ENCODE measurements around the gene CLIC3.

Gene CLIC3

GRCh38 chr9:136979769-136980587 is 16.4 kb downstream of the CLIC3 start:
- no peak for DNase-seq

- DNase-seq, result no peak
Measured at GRCh38 chr9:136978865-136979544, 17.4 kb downstream of the CLIC3 start.

DNA sequence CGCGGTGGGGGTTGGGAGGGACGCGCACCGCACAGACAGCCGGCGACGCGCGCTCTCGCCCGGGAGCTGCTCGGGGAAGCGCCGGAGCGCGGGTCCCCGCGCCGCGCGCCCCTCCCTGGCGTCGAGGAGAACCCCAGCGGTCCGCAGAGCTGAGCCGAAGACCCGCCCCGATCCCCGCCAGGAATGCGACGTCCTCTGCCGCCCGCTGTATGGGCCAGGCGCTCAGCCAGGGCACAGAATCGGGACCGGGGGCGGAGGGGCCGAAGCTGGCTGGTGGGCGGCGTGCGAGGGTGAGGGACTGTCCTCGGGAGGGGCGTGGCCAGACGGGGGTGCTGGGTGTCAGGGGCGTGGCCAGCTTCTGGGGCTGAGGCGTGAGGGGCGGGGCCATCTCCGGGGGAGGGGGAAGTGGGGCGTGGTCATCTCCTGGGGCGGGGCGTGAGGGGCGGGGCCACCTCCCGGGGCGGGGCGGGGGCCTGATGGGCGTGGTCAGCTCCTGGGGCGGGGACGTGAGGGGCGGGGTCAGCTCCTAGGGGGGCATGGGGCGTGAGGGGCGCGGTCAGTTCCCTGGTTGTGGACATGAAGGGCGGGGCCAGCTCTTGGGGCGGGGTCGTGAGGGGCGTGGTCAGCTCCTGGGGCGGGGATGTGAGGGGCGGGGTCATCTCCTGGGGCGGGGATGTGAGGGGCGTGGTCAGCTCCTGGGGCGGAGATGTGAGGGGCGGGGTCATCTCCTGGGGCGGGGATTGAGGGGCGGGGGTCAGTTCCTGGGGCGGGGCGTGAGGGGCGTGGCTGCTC is 18.1 kb downstream of the CLIC3 start:
- no peak for DNase-seq

- no peak for DNase-seq
Measured at GRCh38 chr9:136977649-136978072, 18.7 kb downstream of the CLIC3 start.

DNA sequence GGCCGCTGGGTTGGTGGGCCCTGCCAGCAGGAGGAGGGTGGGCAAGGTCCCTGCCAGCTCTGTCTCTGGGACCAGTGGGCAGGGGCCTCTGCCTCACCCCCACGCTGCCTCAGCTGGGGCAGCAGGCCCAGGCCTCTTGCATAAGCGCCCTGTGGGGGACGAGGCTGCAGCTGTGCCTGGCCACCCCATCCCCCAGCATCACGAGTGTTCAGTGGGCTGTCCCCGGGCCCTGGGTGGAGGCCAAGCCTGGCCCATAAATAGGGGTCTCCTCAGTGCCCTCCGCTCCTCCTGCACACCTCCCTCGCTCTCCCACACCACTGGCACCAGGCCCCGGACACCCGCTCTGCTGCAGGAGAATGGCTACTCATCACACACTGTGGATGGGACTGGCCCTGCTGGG is 19.1 kb downstream of the CLIC3 start, which contains the start of gene PTGDS:
Gene PTGDS, plus strand, starts transcription at position 282 of the 400 bp plus-strand sequence. Its CDS starts 75 bp downstream, at position 357.
- DNase-seq, result no peak

GRCh38 chr9:136975644-136976043 is 20.7 kb downstream of the CLIC3 start:
- DNase-seq, result no peak

DNA sequence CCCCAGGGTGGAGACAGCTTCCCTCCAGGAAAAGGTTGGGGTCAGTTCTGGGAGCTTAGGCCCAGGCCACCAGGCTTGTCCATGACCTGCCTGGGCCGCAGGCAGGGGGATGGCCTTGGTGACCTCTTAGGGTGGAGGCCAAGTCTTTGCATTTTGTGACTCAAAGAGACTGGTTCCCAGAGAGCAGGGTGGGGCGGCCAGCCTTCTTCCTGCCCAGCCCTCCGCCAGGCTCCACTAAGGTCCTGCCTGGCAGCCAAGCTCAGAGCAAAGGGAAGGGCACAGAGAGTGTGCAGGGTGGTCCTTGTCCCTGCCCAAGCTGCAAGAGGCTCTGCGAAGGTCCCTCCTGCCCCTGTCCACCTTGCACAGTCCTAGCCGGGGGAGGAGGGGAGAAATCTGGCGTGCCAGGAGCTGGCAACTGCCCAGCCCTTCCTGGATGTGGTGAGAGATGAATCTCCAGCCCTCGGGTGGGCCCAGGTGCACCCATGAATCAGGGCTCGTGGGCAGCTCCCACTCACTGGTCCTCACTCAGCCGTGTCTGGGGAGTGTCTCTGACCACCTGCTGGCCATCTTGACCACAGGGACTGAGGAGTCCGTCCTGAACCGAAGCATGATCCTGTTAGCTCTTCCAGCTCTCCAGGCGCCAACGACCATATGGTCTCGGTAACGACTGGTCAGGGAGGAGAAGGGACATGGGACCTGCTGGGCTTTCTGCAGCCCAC is 21.4 kb downstream of the CLIC3 start:
- DNase-seq, result no peak

DNA sequence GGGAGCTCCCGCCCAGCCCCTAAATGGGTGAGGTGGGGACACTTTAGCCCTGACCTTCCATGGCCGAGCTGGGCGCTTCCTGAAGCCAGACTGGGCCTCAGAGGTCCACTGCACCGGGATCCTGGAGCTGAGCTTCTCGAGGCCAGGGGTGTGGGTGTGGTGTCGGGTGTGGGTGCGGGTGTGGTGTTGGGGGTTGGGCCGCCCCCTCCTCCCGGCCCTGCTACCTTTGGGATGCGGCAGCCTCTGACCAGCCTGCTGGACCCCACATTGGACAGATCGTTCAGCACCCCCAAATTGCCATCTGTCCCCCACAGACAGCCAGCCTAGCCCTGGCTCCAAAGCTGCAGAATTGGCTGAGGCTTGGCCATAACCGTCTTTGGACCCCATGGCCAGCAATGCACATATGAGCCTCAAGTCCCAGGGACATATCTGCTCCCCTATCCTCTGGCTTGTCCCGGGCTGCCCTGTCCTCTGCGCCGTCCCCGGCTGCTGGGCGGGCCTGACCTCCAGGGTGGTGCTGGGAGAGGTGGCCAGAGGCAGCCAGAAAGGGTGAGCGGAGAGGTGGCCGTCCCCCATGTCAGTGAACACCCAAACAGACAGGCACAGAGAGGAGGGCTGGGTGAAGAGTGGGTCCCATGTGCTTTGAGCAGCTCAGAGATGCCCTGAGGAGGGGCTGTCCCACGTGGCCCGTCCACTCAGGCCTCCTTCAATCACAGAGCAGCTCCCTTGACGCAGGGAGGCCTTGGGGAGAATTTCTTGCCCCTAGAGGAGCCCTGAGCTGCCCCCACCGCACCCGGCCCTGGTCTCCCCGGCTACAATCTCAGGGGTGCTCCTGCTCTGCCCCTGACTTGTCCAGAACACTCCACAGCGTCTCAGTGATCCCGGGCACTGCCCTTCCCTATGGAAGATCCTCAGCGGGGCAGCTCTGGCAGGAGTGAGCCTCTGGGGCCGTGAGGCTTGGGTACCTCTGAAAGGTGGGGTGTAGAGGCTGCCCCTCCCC is 22.4 kb downstream of the CLIC3 start:
- no peak for DNase-seq

DNA sequence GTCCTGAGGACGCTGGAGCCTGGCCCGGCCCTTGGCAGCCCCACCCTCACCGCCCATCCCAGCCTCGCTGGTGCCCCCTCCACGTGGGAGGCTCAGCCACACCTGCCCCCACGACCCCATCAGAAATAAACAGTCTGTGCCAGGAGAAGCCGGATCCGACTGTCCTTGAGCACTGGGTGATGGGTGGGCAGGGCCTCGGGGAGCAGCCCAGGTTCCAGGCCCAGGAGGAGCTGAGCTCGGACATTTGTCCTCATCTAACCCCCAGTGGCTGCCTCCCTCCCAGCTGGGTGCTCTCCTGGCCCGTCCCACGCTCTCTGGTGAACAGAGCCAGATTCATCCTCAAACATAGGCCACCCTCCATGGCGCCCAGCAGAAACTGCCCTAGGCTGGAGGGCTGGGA is 23.6 kb downstream of the CLIC3 start:
- DNase-seq, result no peak

DNA sequence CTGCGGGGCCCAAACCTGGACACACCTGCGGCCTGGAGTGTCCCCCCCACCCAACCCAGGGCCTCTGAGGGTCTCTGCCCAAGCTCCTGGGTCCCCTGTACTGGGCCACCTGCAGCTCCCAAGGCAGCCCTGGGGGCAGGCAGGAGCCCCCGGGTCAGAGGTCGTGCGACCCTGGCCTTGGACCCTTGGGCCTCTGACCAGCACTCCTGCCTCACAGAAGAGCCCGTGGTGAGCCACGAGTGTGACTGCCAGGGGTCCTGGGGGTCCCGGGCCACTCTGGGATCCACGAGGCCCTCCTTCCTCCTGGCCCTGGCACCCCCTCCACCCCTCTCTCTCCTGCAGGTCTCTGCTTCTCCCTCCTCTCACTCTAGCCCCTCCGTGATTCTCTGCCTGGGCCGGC is 24.0 kb downstream of the CLIC3 start:
- DNase-seq, result no peak

DNA sequence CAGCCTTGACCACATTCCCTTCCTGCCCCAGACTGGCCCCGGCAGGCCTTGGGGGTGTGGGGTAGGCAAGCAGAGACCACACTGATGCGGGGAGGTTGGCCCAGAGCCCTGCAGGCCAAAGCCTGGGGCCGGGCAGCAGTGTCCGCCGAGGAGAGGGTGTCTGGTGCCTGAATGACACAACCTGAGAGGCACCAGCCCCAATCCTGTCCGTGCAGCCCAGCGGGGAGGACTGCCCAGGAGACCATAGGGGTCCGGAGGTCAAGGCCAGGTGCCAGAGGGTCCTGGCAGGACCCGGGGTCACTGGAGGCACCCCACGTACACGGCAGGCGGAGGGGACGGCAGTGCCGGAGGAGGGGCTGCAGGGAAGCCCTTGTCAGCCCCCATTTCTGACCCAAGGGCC is 24.6 kb downstream of the CLIC3 start:
- no peak for DNase-seq

DNA sequence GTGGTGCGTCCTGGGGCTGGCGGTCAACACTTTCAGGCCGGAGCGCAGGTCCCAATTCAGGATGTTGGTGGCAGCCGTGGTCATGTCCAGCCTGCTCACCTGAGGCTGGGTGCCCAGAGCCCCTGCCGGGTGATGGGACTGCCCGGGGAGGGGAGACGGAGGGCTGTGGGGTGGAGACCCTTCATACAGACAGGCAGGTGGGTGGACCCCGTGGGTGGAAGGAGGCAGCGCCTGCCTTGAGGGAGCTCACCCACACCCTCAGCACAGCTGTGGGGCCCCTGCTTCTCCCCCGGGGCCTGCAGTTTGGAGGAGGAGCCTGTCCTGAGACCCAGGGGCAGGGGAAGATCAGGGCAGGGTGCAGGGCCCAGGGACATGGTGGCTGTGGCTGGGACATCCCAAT is 26.0 kb downstream of the CLIC3 start:
- DNase-seq, result no peak

- DNase-seq, result no peak
Measured at GRCh38 chr9:136969774-136970173, 26.6 kb downstream of the CLIC3 start.

- no peak for DNase-seq
Measured at GRCh38 chr9:136969150-136969549, 27.2 kb downstream of the CLIC3 start.

DNA sequence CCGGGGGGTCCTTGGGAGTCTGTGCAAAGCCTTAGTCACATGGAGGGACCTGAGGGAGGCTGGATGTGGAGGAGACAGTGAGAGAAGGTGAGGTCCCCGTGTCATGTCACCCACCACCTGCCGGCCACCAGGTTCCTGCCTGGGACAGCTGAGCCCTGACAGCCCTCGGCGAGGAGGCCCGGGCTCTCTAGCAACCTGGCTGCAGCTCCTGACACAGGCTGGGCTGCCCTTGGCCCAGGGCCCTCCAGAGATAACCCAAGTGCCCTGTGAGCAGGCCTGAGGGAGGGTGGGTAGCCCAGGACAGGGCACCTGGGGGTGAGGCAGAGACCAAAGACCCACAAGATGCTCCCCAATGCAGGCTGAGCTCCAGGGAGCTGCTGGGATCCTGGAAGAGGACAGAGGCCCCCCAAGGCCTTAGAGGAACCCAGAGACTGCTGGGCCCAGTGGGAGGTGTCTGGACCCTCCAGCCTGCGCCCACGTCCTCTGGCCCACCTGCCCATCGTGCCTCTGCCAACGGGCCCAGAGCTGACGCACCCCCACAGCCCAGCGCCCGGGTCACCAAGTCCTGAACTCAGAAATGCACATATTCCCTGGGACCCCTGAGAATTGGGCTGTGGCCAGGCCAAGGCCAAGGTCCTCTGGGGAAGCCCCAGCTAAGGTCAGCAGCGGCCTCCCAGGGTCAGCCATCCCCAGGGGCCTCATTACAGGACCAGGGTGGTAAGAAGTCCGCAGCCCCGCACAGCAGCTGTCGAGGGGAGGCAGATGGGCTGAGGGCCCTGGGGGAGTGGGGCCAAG is 27.8 kb downstream of the CLIC3 start:
- DNase-seq, result no peak

GRCh38 chr9:136965771-136966484 is 30.4 kb downstream of the CLIC3 start:
- no peak for DNase-seq

- no peak for DNase-seq
Measured at GRCh38 chr9:136964833-136965422, 31.4 kb downstream of the CLIC3 start.

- no peak for DNase-seq
Measured at GRCh38 chr9:136964171-136964689, 32.1 kb downstream of the CLIC3 start.

GRCh38 chr9:136963751-136964150 is 32.6 kb downstream of the CLIC3 start:
- no peak for DNase-seq

Data from HCEC 1CT (cell line).